ENCODE measurements around the gene C2orf80. TPM values are rescaled to one million over a fixed set of nuclear protein-coding genes. Genes with fewer than 3 reads are reported as not detected.

C2orf80 gene
- total RNA-seq, 4 donors from 2014 or later = not detected

DNA sequence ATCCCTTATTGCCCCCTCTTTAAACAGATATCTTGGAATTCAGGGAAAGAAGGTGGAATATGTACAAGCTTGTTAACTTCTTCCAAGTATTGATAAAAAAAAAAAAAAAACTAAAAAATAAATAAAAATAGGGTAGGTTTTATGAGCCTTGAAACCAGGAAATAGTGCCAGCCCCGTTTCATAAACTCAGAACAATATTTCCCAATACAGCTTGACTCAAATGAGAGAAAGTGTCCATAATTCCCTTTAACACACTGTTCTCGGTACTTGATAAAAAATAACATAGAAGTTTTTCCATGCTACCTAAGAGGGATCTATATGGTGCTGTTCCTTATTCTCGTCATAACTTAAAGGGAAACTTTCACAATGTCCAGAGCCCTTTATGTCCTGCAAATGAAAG, 17.9 kb upstream of the C2orf80 start:
- Histone ChIP-seq H3K4me3 (no peak overlapping the region), H3K9me3 (no peaks in the 10 kb centered on the region), H3K27ac (no peak overlapping the region), H3K36me3 (no peaks in the 10 kb centered on the region), H3K4me1 (no peaks in the 10 kb centered on the region), H3K27me3 (no peaks in the 10 kb centered on the region)
- no peak for DNase-seq (ENCODE audit: low spot score in 2 of 2)
- TF ChIP-seq POLR2A (IDR thresholded peaks at IDR 0.05) (no peak), EP300 (IDR thresholded peaks at IDR 0.05) (no peak)
- TF ChIP-seq, protein P1, sequence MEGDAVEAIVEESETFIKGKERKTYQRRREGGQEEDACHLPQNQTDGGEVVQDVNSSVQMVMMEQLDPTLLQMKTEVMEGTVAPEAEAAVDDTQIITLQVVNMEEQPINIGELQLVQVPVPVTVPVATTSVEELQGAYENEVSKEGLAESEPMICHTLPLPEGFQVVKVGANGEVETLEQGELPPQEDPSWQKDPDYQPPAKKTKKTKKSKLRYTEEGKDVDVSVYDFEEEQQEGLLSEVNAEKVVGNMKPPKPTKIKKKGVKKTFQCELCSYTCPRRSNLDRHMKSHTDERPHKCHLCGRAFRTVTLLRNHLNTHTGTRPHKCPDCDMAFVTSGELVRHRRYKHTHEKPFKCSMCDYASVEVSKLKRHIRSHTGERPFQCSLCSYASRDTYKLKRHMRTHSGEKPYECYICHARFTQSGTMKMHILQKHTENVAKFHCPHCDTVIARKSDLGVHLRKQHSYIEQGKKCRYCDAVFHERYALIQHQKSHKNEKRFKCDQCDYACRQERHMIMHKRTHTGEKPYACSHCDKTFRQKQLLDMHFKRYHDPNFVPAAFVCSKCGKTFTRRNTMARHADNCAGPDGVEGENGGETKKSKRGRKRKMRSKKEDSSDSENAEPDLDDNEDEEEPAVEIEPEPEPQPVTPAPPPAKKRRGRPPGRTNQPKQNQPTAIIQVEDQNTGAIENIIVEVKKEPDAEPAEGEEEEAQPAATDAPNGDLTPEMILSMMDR (IDR thresholded peaks at IDR 0.05) = no peak
- WGBS, 2 donors = 82 to 88% methylated on average over 3 of the region's 3 CpGs

GRCh38 chr2:208204166-208204565, 14.3 kb upstream of the C2orf80 start:
- Histone ChIP-seq H3K4me1 (no peaks in the 10 kb centered on the region), H3K36me3 (no peaks in the 10 kb centered on the region), H3K27ac (no peak overlapping the region), H3K27me3 (no peaks in the 10 kb centered on the region), H3K9me3 (no peaks in the 10 kb centered on the region), H3K4me3 (no peak overlapping the region)
- DNase-seq (ENCODE audit: low spot score in 2 of 2) = no peak
- WGBS, 2 donors = 53 to 55% methylated on average over 5 of the region's 5 CpGs
- TF ChIP-seq, protein P1 (IDR thresholded peaks at IDR 0.05) = no peak
- TF ChIP-seq EP300 (IDR thresholded peaks at IDR 0.05) = no peak
- no peak for TF ChIP-seq POLR2A (IDR thresholded peaks at IDR 0.05)

DNA sequence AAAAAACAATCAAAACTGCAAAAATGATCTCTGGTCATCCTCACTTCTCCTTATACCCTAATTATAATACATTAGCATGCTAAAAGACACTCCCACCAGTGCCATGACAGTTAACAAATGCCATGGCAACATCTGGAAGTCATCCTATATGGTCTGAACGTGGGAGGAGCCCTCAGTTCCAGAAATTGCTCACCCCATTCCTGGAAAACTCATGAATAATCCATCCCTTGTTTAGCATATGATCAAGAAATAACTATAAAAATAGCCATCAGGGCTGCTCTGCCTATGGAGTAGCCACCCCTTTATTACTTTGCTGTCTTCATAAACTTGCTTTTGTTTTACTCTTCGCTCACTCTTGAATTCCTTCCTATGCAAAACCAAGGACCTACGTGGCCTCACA, 5.7 kb upstream of the C2orf80 start:
- Histone ChIP-seq H3K4me1 (no peaks in the 10 kb centered on the region), H3K27ac (no peak overlapping the region)

GRCh38 chr2:208192611-208193236, 2.9 kb upstream of the C2orf80 start:
- Histone ChIP-seq H3K36me3 (no peaks in the 10 kb centered on the region), H3K27ac (no peak overlapping the region), H3K4me3 (no peak overlapping the region), H3K9me3 (no peaks in the 10 kb centered on the region), H3K27me3 (no peaks in the 10 kb centered on the region), H3K4me1 (no peaks in the 10 kb centered on the region)
- TF ChIP-seq, protein P1 (IDR thresholded peaks at IDR 0.05) = no peak
- TF ChIP-seq POLR2A (IDR thresholded peaks at IDR 0.05) = no peak
- no peak for TF ChIP-seq EP300 (IDR thresholded peaks at IDR 0.05)
- DNase-seq (ENCODE audit: low spot score in 2 of 2) = no peak
- 89 to 90% methylated on average over 8 of the region's 8 CpGs for WGBS, 2 donors

More for the DNA sequence above, 5.7 kb upstream of the C2orf80 start:
- no peak for DNase-seq (ENCODE audit: low spot score in 2 of 2)
- Histone ChIP-seq H3K36me3 (no peaks in the 10 kb centered on the region), H3K9me3 (no peaks in the 10 kb centered on the region), H3K4me3 (no peak overlapping the region), H3K27me3 (no peaks in the 10 kb centered on the region)
- TF ChIP-seq EP300 (IDR thresholded peaks at IDR 0.05) (no peak), POLR2A (IDR thresholded peaks at IDR 0.05) (no peak)
- TF ChIP-seq, protein P1 (IDR thresholded peaks at IDR 0.05) = no peak
- 67 to 73% methylated on average over 3 of the region's 3 CpGs for WGBS, 2 donors

- no peaks in the 10 kb centered on the region for H3K9me3 ChIP-seq
- WGBS, 2 donors = 66 to 71% methylated on average over 5 of the region's 5 CpGs
Measured at GRCh38 chr2:208189069-208189809, 591 bp downstream of the C2orf80 start.

More at GRCh38 chr2:208189069-208189809, 591 bp downstream of the C2orf80 start:
- Histone ChIP-seq H3K4me1 (peaks cover 0 to 2% (median 0%) of the 10 kb centered on the region in 4 donors), H3K4me3 (no peak overlapping the region), H3K27me3 (no peaks in the 10 kb centered on the region), H3K36me3 (no peaks in the 10 kb centered on the region), H3K27ac (no peak overlapping the region)
- DNase-seq (ENCODE audit: low spot score in 2 of 2) = no peak
- TF ChIP-seq, protein P1 (IDR thresholded peaks at IDR 0.05) = no peak
- TF ChIP-seq POLR2A (IDR thresholded peaks at IDR 0.05) (no peak), EP300 (IDR thresholded peaks at IDR 0.05) (no peak)

Data from tibial nerve (tissue), 4 donors.